Urothelium cell line (cell line): ENCODE results near the gene MR1.
A peak's percentile ranks its signal among the peaks of the same experiment; 100 is the strongest.

Experiments used
- DNase-seq: peaks from one replicate; pipeline ENCODE4 v3.0.0; 2011; ENCODE audit warnings: low spot score, mixed read lengths
- FAIRE-seq: peaks from 2 replicates; lab custom pipeline; 2011; peaks lifted over from hg19 to GRCh38; lab: Jason Lieb, UNC

MR1 gene

DNA sequence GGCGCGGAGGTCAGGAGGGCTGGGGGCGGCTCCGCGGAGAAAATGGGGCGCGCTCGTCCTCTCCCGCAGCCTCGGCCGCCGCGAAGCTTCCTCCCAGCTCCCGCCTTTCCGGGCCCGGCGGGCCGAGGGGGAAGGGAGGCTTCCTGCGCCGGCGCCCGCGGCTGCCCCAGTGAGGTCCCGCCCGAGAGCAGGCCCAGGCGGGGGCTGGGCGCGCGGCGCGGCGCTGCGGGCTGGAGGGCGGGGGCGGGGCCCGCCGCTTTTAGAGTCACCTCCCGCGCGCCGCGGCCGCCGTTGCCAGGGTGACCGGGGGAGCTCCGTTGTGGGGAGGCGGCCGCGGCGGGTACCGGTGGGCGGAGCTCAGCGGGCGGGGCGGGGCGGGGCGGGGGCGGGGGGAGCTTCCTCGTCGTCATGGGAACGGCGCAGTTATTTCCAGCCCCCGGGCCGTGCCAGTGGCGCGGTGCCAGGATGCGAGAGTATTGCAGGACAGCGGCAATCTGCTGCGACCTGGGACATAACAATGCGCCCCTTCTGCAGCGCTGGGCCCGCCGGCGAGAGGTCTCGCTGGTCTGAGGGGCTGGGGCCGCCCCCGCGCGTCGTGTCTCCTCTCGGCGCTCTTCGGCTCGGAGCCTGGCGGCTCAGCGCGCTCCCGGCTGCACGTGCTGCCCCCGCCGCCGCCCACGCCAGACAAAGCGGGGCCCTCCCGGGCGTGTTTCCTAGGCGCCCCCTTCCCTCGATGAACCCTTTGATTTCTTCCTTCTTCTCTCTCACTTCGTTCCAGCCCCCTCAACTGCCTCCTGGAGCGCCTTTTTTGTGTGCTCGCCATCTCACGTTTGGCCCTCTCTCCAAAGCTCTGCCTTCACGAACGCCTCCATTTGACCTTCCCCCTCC is 71.6 kb downstream of the MR1 start:
- DNase-seq (peak; percentile 95), FAIRE-seq (no peak)

DNA sequence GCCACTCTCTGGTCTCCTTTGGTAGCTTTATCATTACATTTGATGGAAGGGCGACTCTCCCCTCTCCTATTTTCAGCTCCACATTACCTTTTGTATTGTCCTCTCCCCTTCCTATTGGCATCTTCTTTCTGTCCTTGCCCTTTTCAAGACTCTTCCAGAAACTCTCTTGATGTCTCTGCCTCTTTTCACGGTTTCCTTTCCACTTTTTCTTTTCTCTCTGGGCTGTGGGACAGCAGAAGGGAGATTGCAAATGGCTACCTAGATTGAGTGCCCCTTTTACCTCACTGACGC is 72.2 kb downstream of the MR1 start:
- FAIRE-seq = no peak
- no peak for DNase-seq

- DNase-seq (no peak), FAIRE-seq (no peak)
These were observed 72.7 kb downstream of the MR1 start for GRCh38 chr1:181106479-181106878.

- FAIRE-seq (no peak), DNase-seq (no peak)
These were observed 73.9 kb downstream of the MR1 start for GRCh38 chr1:181107711-181108110.

DNA sequence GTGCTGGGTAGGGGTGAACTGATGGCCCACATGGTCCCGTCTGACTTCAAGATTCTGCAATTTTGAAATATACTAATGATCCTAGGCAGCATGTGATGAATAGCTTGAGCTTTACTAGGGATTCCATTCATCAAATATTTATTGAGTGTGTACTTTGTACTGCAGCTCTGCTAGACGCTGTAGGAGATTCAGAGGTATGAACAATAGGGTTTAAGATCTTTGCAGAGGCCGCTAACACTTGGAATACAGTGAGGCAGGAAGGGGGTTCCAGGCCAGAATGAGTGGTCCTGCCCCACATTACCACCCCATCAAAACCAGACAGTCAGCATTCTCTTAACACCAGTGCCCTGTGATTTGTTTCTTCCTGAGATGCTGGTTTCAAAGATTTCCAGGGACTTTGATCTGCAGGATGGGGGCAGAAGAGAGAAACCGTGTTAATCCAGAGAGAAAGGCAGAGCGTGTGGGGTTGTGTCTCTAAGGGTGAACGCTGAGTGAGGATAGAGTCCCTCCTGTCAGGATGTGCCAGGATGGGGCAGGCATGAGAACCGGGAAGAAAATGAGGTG is 74.6 kb downstream of the MR1 start:
- DNase-seq = no peak
- no peak for FAIRE-seq

- FAIRE-seq (no peak), DNase-seq (no peak)
These were observed 76.2 kb downstream of the MR1 start for GRCh38 chr1:181110013-181110412.
